Measurements from ENCODE around the gene PCDHB6.
"Not testable (repeated sequence)": the region's sequence is repeated elsewhere in the genome, so short reads cannot be mapped to it uniquely, and the experiment has no call there.

The PCDHB6 gene

DNA sequence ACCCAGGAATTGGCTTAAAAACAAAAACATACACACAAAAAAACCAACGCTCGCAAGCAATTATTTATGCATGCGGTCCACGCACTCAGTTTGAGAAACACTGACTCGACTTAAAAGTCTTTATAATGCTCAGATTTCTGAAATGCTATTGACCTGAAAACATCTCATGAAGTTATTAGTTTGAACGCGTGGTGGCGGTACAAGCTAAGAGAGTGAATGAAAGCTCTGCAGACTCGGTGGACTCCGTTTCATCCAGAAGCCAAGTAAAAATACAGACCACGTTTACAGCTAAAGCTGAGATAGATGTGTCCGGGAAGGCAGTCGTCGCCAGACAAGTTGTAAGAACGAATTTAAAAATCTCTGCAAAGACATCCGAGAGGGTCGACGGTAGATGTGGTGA, at the start of gene PCDHB6:
Gene PCDHB6 (plus strand): TSS at position 246 of the 400 bp plus-strand sequence. CDS start 201 bp downstream, outside the sequence.
- DNase-seq (ENCODE audit: low read depth in 2 of 2, low spot score in 1 of 2) = no peak

GRCh38 chr5:141100243-141100805, 49.5 kb upstream of the PCDHB6 start, which contains the start of gene PCDHB3:
Gene PCDHB3 (plus strand): TSS chr5:141100473. CDS start chr5:141100650, 177 bp downstream.
- no peak for DNase-seq (ENCODE audit: low read depth in 2 of 2, low spot score in 1 of 2)

DNA sequence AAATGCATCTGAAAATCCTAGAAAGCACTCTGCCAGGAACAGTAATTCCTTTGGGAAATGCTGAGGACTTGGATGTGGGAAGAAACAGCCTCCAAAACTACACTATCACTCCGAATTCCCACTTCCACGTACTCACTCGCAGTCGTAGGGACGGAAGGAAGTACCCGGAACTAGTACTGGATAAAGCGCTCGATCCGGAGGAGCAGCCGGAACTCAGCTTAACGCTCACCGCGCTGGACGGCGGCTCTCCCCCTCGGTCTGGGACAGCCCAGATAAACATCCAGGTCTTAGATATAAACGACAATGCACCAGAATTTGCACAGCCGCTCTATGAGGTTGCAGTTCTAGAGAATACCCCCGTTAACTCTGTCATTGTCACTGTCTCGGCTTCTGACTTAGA, 48.8 kb upstream of the PCDHB6 start:
- DNase-seq (ENCODE audit: low read depth in 2 of 2, low spot score in 1 of 2) = no peak

- not testable (repeated sequence) for DNase-seq (ENCODE audit: low read depth in 2 of 2, low spot score in 1 of 2)
Measured at GRCh38 chr5:141102070-141102469, 47.8 kb upstream of the PCDHB6 start.

GRCh38 chr5:141102471-141102870, 47.4 kb upstream of the PCDHB6 start:
- not testable (repeated sequence) for DNase-seq (ENCODE audit: low read depth in 2 of 2, low spot score in 1 of 2)

GRCh38 chr5:141105350-141105749, 44.5 kb upstream of the PCDHB6 start:
- no peak for DNase-seq (ENCODE audit: low read depth in 2 of 2, low spot score in 1 of 2)

DNA sequence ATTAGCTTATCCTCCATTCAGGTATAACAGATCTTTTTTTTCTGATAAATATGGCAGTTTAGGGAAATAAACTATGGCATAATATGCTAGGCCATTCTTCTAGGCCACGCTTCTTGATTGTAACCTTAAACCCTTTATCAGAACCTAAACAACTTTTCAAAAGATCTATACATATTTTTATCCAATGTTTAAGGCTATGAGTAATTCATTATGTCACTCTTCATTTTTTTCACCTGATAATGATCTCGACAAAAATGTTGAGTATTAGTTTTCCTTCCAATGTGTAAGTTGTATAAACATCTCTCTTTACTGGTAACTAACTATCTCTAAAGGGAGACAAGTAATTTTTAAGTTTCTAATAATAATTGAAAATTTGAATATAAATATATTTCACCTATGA, 30.6 kb upstream of the PCDHB6 start:
- no peak for DNase-seq (ENCODE audit: low read depth in 2 of 2, low spot score in 1 of 2)

DNA sequence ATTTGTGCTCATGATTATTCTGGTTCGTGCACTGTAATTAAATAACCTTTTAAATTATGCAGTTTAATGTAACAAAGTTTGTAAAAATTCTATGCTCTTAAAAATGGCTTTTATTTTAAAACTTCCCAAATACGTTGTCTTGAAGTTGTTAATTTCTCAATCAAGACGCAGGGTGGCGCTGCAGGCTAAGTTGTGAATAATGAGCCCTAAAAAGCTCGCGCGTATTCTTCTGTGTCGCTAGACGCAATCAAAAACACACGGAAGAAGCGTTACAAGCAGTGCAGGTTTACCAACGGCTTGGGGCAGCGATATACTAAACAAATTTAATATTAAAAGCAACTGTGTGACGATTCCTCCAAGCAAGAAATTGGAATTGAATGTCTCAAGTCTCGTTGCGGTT, 28.3 kb upstream of the PCDHB6 start, which contains the start of gene PCDHB4:
Gene PCDHB4 (plus strand): TSS at position 256 of the 400 bp plus-strand sequence. CDS start 181 bp downstream, outside the sequence.
- DNase-seq (ENCODE audit: low read depth in 2 of 2, low spot score in 1 of 2) = no peak

GRCh38 chr5:141121985-141122384, 27.9 kb upstream of the PCDHB6 start:
- no peak for DNase-seq (ENCODE audit: low read depth in 2 of 2, low spot score in 1 of 2)

- DNase-seq (ENCODE audit: low read depth in 2 of 2, low spot score in 1 of 2) = not testable (repeated sequence)
Measured at GRCh38 chr5:141123396-141124135, 26.3 kb upstream of the PCDHB6 start.

GRCh38 chr5:141127305-141127704, 22.6 kb upstream of the PCDHB6 start:
- DNase-seq (ENCODE audit: low read depth in 2 of 2, low spot score in 1 of 2) = no peak

DNA sequence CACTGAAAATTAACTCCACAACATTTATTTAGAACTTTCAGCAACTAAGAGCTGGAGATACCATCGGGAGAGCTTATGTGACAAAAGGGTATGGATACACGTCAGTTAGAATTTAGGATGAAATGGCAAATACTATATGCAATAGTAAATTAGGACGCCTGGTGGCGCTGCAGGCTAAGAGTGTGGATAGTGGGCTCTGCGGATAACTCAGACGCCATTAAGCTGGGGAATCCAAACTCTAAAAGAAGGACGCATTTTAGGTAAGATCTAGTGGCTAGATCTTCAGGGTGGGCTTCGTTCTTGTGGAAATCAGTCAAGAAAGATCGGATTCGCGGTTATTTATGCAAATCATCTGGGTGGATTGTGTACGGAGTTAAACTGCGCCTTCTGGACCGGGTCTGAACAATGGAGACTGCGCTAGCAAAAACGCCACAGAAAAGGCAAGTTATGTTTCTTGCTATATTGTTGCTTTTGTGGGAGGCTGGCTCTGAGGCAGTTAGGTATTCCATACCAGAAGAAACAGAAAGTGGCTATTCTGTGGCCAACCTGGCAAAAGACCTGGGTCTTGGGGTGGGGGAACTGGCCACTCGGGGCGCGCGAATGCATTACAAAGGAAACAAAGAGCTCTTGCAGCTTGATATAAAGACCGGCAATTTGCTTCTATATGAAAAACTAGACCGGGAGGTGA, 14.7 kb upstream of the PCDHB6 start, which contains the start of gene PCDHB5:
Gene PCDHB5 (plus strand): TSS at position 177 of the 688 bp plus-strand sequence. CDS start 229 bp downstream, at position 406.
- DNase-seq (ENCODE audit: low read depth in 2 of 2, low spot score in 1 of 2) = no peak

GRCh38 chr5:141135718-141136266, 14.1 kb upstream of the PCDHB6 start:
- no peak for DNase-seq (ENCODE audit: low read depth in 2 of 2, low spot score in 1 of 2)

GRCh38 chr5:141137346-141137745, 12.5 kb upstream of the PCDHB6 start:
- DNase-seq (ENCODE audit: low read depth in 2 of 2, low spot score in 1 of 2) = not testable (repeated sequence)

- no peak for DNase-seq (ENCODE audit: low read depth in 2 of 2, low spot score in 1 of 2)
Measured at GRCh38 chr5:141150224-141150992, 551 bp downstream of the PCDHB6 start.

GRCh38 chr5:141150993-141151325, 1.1 kb downstream of the PCDHB6 start:
- DNase-seq (ENCODE audit: low read depth in 2 of 2, low spot score in 1 of 2) = no peak

GRCh38 chr5:141151632-141152031, 1.8 kb downstream of the PCDHB6 start:
- DNase-seq (ENCODE audit: low read depth in 2 of 2, low spot score in 1 of 2) = not testable (repeated sequence)

DNA sequence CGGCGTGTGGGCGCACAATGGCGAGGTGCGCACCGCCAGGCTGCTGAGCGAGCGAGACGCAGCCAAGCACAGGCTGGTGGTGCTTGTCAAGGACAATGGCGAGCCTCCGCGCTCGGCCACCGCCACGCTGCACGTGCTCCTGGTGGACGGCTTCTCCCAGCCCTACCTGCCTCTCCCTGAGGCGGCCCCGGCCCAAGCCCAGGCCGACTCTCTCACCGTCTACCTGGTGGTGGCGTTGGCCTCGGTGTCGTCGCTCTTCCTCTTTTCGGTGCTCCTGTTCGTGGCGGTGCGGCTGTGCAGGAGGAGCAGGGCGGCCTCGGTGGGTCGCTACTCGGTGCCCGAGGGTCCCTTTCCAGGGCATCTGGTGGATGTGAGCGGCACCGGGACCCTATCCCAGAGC, 2.2 kb downstream of the PCDHB6 start:
- DNase-seq (ENCODE audit: low read depth in 2 of 2, low spot score in 1 of 2) = not testable (repeated sequence)

- no peak for DNase-seq (ENCODE audit: low read depth in 2 of 2, low spot score in 1 of 2)
Measured at GRCh38 chr5:141155540-141156374, 5.9 kb downstream of the PCDHB6 start.

DNA sequence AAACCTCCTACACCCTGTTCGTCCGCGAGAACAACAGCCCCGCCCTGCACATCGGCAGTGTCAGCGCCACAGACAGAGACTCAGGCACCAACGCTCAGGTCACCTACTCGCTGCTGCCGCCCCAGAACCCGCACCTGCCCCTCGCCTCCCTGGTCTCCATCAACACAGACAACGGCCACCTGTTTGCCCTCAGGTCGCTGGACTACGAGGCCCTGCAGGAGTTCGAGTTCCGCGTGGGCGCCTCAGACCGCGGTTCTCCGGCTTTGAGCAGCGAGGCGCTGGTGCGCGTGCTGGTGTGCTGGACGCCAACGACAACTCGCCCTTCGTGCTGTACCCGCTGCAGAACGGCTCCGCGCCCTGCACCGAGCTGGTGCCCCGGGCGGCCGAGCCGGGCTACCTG, 7.5 kb downstream of the PCDHB6 start:
- not testable (repeated sequence) for DNase-seq (ENCODE audit: low read depth in 2 of 2, low spot score in 1 of 2)

Data from stimulated activated CD8-positive, alpha-beta memory T cell treated with anti-CD3 and anti-CD28 coated beads, Interleukin-4, amount 100 ng/mL, for 4 hours (primary cell).